KMS-11 (cell line): ENCODE measurements around the gene TMEM145.

ENCODE experiments used
- H2AFZ ChIP-seq: fragments of 200-600 bp; sonication (generic); 2 replicates; pipeline ENCODE4 v1.6.1; 2016; ENCODE audit warnings: antibody characterized with exemption, mixed run types, low read depth
- H3K27ac ChIP-seq: fragments of 200-600 bp; sonication (generic); 2 replicates; pipeline ENCODE4 v1.6.1; 2016; ENCODE audit warnings: mild to moderate bottlenecking, mixed run types
- H3K27me3 ChIP-seq: fragments of 200-600 bp; sonication (generic); 2 replicates; pipeline ENCODE4 v1.6.1; 2017; ENCODE audit warnings: mild to moderate bottlenecking, low read depth, mixed run types, moderate library complexity; ENCODE audit not compliant: insufficient read depth
- H3K36me3 ChIP-seq: fragments of 200-600 bp; sonication (generic); 2 replicates; pipeline ENCODE4 v1.6.1; 2017; ENCODE audit warnings: mild to moderate bottlenecking, mixed run types; ENCODE audit not compliant: insufficient read depth
- H3K4me1 ChIP-seq: fragments of 200-600 bp; sonication (generic); 2 replicates; pipeline ENCODE4 v1.6.1; 2016; ENCODE audit warnings: mild to moderate bottlenecking, low read depth, mixed run types; ENCODE audit not compliant: poor library complexity, severe bottlenecking
- H3K4me2 ChIP-seq: fragments of 200-600 bp; sonication (generic); 2 replicates; pipeline ENCODE4 v1.7.0; 2016; ENCODE audit warnings: mild to moderate bottlenecking, mixed run types
- H3K4me3 ChIP-seq: fragments of 200-600 bp; sonication (generic); IDR thresholded peaks from 2 replicates; pipeline ENCODE4 v1.6.1; 2017; ENCODE audit warnings: low read depth, low read length, mixed read lengths; ENCODE audit not compliant: insufficient read depth
- H3K79me2 ChIP-seq: fragments of 200-600 bp; sonication (generic); 2 replicates; pipeline ENCODE4 v1.6.1; 2016; ENCODE audit warnings: low read depth, mixed run types; ENCODE audit not compliant: insufficient read depth
- H3K9ac ChIP-seq: fragments of 200-600 bp; sonication (generic); 2 replicates; pipeline ENCODE4 v1.6.1; 2016; ENCODE audit warnings: mild to moderate bottlenecking, mixed run types
- H4K20me1 ChIP-seq: fragments of 200-600 bp; sonication (generic); 2 replicates; pipeline ENCODE4 v1.6.1; 2016; ENCODE audit warnings: mild to moderate bottlenecking, mixed run types; ENCODE audit not compliant: insufficient read depth
- CTCF ChIP-seq: fragments of 200-600 bp; sonication (generic); conservative IDR thresholded peaks from 2 replicates; pipeline ENCODE4 v1.6.1; 2017; ENCODE audit warnings: low read depth, mild to moderate bottlenecking, antibody characterized with exemption, low read length, moderate library complexity, mixed read lengths

Gene TMEM145

GRCh38 chr19:42279902-42280814, 33.0 kb upstream of the TMEM145 start:
- Histone ChIP-seq H3K9ac (peak overlapping the region; percentile 70), H3K27me3 (no peaks in the 10 kb centered on the region), H3K27ac (peak overlapping the region; percentile 31; the same call in 1 of the 2 replicates), H3K4me3 (no peak overlapping the region), H3K4me2 (peak overlapping the region; percentile 76), H3K36me3 (no peaks in the 10 kb centered on the region), H2AFZ (peak overlapping the region; percentile 63), H3K79me2 (no peaks in the 10 kb centered on the region), H3K4me1 (peaks cover 58% of the 10 kb centered on the region), H4K20me1 (no peaks in the 10 kb centered on the region)
- peak; percentile 87 for TF ChIP-seq CTCF

- Histone ChIP-seq H3K27me3 (no peaks in the 10 kb centered on the region), H3K9ac (no peak overlapping the region), H3K79me2 (no peaks in the 10 kb centered on the region), H3K36me3 (no peaks in the 10 kb centered on the region), H2AFZ (no peak overlapping the region), H3K4me3 (no peak overlapping the region), H3K4me2 (peak overlapping the region; percentile 76; the same call in 1 of the 2 replicates), H4K20me1 (no peaks in the 10 kb centered on the region), H3K4me1 (peaks cover 64% of the 10 kb centered on the region), H3K27ac (no peak overlapping the region)
- no peak for TF ChIP-seq CTCF
Measured at GRCh38 chr19:42280815-42281145, 32.3 kb upstream of the TMEM145 start.

- Histone ChIP-seq H3K4me1 (peaks cover 67% of the 10 kb centered on the region), H4K20me1 (no peaks in the 10 kb centered on the region)
Measured at GRCh38 chr19:42281146-42281826, 31.8 kb upstream of the TMEM145 start.

More at GRCh38 chr19:42281146-42281826, 31.8 kb upstream of the TMEM145 start:
- Histone ChIP-seq H3K4me3 (no peak overlapping the region), H3K79me2 (no peaks in the 10 kb centered on the region), H3K9ac (no peak overlapping the region), H2AFZ (no peak overlapping the region), H3K4me2 (no peak overlapping the region; the same call in 1 of the 2 replicates), H3K36me3 (no peaks in the 10 kb centered on the region), H3K27me3 (no peaks in the 10 kb centered on the region), H3K27ac (no peak overlapping the region)
- no peak for TF ChIP-seq CTCF
